Measurements from ENCODE around the gene TOPORS.

TOPORS gene

GRCh38 chr9:32524892-32525708 is 27.3 kb downstream of the TOPORS start:
- TF ChIP-seq ZFX (IDR thresholded peaks at IDR 0.05) (no peak), CTCF (conservative IDR thresholded peaks at IDR 0.05) (no peak)
- peak overlapping the region; percentile 63 for H3K27ac ChIP-seq

GRCh38 chr9:32524558-32524891 is 27.9 kb downstream of the TOPORS start:
- peak overlapping the region; percentile 63; the same call in 1 of the 2 replicates for H3K27ac ChIP-seq

GRCh38 chr9:32523910-32524309 is 28.5 kb downstream of the TOPORS start:
- TF ChIP-seq CTCF (conservative IDR thresholded peaks at IDR 0.05) (no peak), ZFX (IDR thresholded peaks at IDR 0.05) (no peak)
- no peak overlapping the region for H3K27ac ChIP-seq

- no peak for TF ChIP-seq CTCF (conservative IDR thresholded peaks at IDR 0.05)
- no peak for TF ChIP-seq ZFX (IDR thresholded peaks at IDR 0.05)
- H3K27ac ChIP-seq, result no peak overlapping the region
Observed at GRCh38 chr9:32518276-32518675, 34.1 kb downstream of the TOPORS start.

- no peak for TF ChIP-seq CTCF (conservative IDR thresholded peaks at IDR 0.05)
- TF ChIP-seq ZFX (IDR thresholded peaks at IDR 0.05), result no peak
- H3K27ac ChIP-seq, result no peak overlapping the region
Observed at GRCh38 chr9:32516241-32516640, 36.1 kb downstream of the TOPORS start.

GRCh38 chr9:32508728-32509127 is 43.7 kb downstream of the TOPORS start:
- TF ChIP-seq CTCF (conservative IDR thresholded peaks at IDR 0.05) (no peak), ZFX (IDR thresholded peaks at IDR 0.05) (no peak)
- H3K27ac ChIP-seq, result no peak overlapping the region

- TF ChIP-seq CTCF (conservative IDR thresholded peaks at IDR 0.05) (no peak), ZFX (IDR thresholded peaks at IDR 0.05) (no peak)
- no peak overlapping the region for H3K27ac ChIP-seq
Observed at GRCh38 chr9:32503008-32503407, 49.4 kb downstream of the TOPORS start.

GRCh38 chr9:32502464-32502863 is 49.9 kb downstream of the TOPORS start:
- no peak for TF ChIP-seq ZFX (IDR thresholded peaks at IDR 0.05)
- no peak for TF ChIP-seq CTCF (conservative IDR thresholded peaks at IDR 0.05)
- H3K27ac ChIP-seq, result no peak overlapping the region
